Thoracic aorta (tissue), 2 donors: ENCODE measurements around the gene LAMB3. TPM values are rescaled to one million over a fixed set of nuclear protein-coding genes. Genes with fewer than 3 reads are reported as not detected.

Source experiments
- ATAC-seq: fragments of 150-250 bp; one replicate; pipeline ENCODE4 v1.8.0; 2017; ENCODE audit warnings: low read depth; ENCODE audit not compliant: insufficient number of reproducible peaks, low FRiP score
- DNase-seq: peaks from one replicate; pipeline ENCODE4 v3.0.0-alpha.2; 2020; ENCODE audit warnings: low spot score
- H3K27ac ChIP-seq, 2 donors: fragments of 200-600 bp; sonication (generic); 1 replicate in 1 of 2; 2 replicates in 1 of 2; pipeline ENCODE4 v1.5.1; 2016; ENCODE audit warnings: mild to moderate bottlenecking in 2 of 2, moderate library complexity in 2 of 2
- H3K27me3 ChIP-seq: fragments of 200-600 bp; sonication (generic); replicated peaks from 2 replicates; pipeline ENCODE4 v1.6.0; 2016; ENCODE audit warnings: mild to moderate bottlenecking; ENCODE audit not compliant: insufficient read depth
- H3K36me3 ChIP-seq: fragments of 200-600 bp; sonication (generic); one replicate; pipeline ENCODE4 v1.5.1; 2016
- H3K4me1 ChIP-seq, 2 donors: fragments of 200-600 bp; sonication (generic); 1 replicate in 1 of 2; 2 replicates in 1 of 2; pipeline versions ENCODE4 v1.5.1 to v1.6.0; 2016; ENCODE audit warnings: low read depth in 2 of 2, mild to moderate bottlenecking in 1 of 2; ENCODE audit not compliant: control insufficient read depth in 1 of 2
- H3K4me3 ChIP-seq: fragments of 200-600 bp; sonication (generic); 2 replicates; pipeline ENCODE4 v1.5.1; 2016; ENCODE audit warnings: mild to moderate bottlenecking
- H3K9me3 ChIP-seq: fragments of 200-600 bp; sonication (generic); 2 replicates; pipeline ENCODE4 v1.5.1; 2016
- total RNA-seq, 2 donors: library from RNA; depleted of rRNA; stranded (reverse); fragments of >200 nt; gene quantifications; one replicate each; pipeline versions ENCODE4 v1.1.0 to v1.2.3, GENCODE V29; 2016
- TF ChIP-seq, protein P1 (sequence below): fragments of 200-600 bp; sonication (generic); IDR thresholded peaks from one replicate; pipeline ENCODE4 v1.5.1; 2019; ENCODE audit warnings: antibody characterized with exemption

Gene LAMB3
- total RNA-seq, 2 donors from 2014 or later = 3.4 to 5.1 TPM

GRCh38 chr1:209569455-209570207 is 82.6 kb downstream of the LAMB3 start:
- Histone ChIP-seq H3K4me1 (no peaks in the 10 kb centered on the region), H3K4me3 (peak overlapping the region; percentile 50), H3K27ac (no peak overlapping the region), H3K27me3 (no peaks in the 10 kb centered on the region), H3K9me3 (no peaks in the 10 kb centered on the region), H3K36me3 (no peaks in the 10 kb centered on the region)
- TF ChIP-seq, protein P1, sequence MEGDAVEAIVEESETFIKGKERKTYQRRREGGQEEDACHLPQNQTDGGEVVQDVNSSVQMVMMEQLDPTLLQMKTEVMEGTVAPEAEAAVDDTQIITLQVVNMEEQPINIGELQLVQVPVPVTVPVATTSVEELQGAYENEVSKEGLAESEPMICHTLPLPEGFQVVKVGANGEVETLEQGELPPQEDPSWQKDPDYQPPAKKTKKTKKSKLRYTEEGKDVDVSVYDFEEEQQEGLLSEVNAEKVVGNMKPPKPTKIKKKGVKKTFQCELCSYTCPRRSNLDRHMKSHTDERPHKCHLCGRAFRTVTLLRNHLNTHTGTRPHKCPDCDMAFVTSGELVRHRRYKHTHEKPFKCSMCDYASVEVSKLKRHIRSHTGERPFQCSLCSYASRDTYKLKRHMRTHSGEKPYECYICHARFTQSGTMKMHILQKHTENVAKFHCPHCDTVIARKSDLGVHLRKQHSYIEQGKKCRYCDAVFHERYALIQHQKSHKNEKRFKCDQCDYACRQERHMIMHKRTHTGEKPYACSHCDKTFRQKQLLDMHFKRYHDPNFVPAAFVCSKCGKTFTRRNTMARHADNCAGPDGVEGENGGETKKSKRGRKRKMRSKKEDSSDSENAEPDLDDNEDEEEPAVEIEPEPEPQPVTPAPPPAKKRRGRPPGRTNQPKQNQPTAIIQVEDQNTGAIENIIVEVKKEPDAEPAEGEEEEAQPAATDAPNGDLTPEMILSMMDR = peak; percentile 72
- DNase-seq = no peak
- no peak for ATAC-seq

DNA sequence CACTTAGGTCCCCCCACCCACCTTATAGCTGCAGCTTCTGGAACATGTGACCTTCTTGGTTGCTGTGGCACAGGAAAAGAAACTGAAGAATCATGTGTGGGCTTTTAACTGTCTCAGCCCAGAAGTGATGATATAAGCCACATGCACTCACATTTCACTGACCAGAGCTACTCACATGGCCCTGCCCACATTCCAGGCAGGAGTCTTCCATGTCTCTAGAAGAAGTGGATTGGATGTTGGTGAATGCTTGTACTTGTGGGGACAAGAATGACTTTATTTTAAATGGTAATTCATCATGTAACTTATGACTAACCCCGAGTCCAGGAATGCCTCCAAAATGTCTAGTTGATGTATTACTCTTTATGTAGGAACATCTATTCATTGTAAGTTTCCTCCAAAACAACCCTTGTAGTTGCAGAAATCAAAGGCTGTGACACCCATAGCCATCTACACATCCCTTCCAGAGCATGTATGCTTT is 84.5 kb downstream of the LAMB3 start:
- Histone ChIP-seq H3K4me3 (no peak overlapping the region), H3K9me3 (no peaks in the 10 kb centered on the region), H3K4me1 (no peaks in the 10 kb centered on the region), H3K27ac (no peak overlapping the region), H3K27me3 (no peaks in the 10 kb centered on the region), H3K36me3 (no peaks in the 10 kb centered on the region)
- ATAC-seq = no peak
- TF ChIP-seq, protein P1 = no peak
- DNase-seq = no peak

DNA sequence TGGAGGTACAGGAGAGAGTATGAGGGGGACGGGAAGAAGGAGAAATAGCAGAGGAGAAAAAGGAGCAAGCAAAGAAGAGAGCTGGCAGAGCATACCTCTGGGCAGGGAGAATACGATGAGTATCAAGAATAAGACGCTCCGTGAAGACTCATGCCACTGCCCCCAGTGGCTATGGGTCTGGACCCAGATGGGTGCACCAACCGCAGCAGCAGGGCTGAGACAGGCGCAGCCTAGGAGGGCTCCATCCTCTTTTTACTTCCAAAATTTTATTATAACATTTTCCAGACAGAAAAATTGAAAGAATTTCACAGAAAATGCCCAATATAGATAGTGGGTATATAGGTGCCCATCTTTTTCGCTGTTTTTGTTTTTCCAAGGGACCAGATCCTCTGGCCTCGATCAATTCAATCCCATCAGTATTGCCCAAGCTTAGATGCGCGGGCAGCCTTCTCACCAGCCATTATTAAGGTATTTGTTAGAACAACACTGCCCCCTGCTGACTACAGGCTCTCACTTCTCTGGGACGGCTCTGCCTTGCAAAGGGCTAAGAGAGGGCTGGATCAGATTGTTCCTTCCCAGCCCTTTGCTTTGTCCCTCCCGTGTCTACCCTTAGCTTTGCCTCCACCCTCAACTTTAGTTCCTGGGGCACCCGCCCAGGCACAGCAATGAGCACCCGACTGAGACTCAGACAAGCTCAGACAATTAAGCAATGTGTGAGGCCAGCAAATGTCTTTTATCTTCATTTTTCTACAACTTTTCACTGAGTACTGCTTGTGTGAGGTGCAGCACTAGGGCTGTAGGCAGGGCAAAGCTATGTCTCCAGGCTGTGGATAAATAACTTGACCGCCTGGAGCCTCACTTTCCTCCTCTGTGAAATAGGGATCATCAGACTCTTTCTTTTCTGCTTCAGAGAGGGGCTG is 86.2 kb downstream of the LAMB3 start:
- peak; percentile 32 for DNase-seq
- H3K36me3 ChIP-seq = no peaks in the 10 kb centered on the region
- no peaks in the 10 kb centered on the region for H3K4me1 ChIP-seq
- TF ChIP-seq, protein P1 = peak; percentile 46
- no peak overlapping the region for H3K27ac ChIP-seq
- ATAC-seq = no peak
- no peaks in the 10 kb centered on the region for H3K27me3 ChIP-seq
- no peak overlapping the region for H3K4me3 ChIP-seq
- no peaks in the 10 kb centered on the region for H3K9me3 ChIP-seq

Other genes with a start within 250 kb of the LAMB3 start
- not detected for gene CAMK1G, start 68.7 kb downstream of the LAMB3 start, total RNA-seq
- 10 to 100 TPM; 11.0 to 83.5 TPM for gene G0S2, start 23.0 kb upstream of the LAMB3 start, total RNA-seq
- gene HSD11B1, start 52.4 kb upstream of the LAMB3 start, total RNA-seq = 10 to 100 TPM; 15.7 to 24.4 TPM
- 10 to 100 TPM in 1 of 2 donors, 1 to 10 TPM in 1; 3.3 to 12.3 TPM for gene TRAF3IP3, start 103.6 kb upstream of the LAMB3 start, total RNA-seq
- gene C1orf74, start 132.1 kb upstream of the LAMB3 start, total RNA-seq = 1 to 10 TPM; 1.5 to 1.6 TPM
- 1 to 10 TPM; 3.9 to 4.1 TPM for gene IRF6, start 153.7 kb upstream of the LAMB3 start, total RNA-seq
- 10 to 100 TPM in 1 of 2 donors, 1 to 10 TPM in 1; 5.7 to 11.6 TPM for gene UTP25, start 175.5 kb upstream of the LAMB3 start, total RNA-seq